LNCAP (cell line): ENCODE measurements around the gene NPR3.

ENCODE experiments used
- TF ChIP-seq, protein P1 (sequence below): fragments of 450-650 bp; IDR thresholded peaks from 2 replicates; pipeline ENCODE4 v1.5.1; 2017; ENCODE audit warnings: mild to moderate bottlenecking

Gene NPR3

GRCh38 chr5:32778403-32778802 is 67.3 kb downstream of the NPR3 start:
- TF ChIP-seq, protein P1, sequence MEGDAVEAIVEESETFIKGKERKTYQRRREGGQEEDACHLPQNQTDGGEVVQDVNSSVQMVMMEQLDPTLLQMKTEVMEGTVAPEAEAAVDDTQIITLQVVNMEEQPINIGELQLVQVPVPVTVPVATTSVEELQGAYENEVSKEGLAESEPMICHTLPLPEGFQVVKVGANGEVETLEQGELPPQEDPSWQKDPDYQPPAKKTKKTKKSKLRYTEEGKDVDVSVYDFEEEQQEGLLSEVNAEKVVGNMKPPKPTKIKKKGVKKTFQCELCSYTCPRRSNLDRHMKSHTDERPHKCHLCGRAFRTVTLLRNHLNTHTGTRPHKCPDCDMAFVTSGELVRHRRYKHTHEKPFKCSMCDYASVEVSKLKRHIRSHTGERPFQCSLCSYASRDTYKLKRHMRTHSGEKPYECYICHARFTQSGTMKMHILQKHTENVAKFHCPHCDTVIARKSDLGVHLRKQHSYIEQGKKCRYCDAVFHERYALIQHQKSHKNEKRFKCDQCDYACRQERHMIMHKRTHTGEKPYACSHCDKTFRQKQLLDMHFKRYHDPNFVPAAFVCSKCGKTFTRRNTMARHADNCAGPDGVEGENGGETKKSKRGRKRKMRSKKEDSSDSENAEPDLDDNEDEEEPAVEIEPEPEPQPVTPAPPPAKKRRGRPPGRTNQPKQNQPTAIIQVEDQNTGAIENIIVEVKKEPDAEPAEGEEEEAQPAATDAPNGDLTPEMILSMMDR = no peak

- TF ChIP-seq, protein P1 = no peak
Observed at GRCh38 chr5:32779754-32780415, 68.8 kb downstream of the NPR3 start.

DNA sequence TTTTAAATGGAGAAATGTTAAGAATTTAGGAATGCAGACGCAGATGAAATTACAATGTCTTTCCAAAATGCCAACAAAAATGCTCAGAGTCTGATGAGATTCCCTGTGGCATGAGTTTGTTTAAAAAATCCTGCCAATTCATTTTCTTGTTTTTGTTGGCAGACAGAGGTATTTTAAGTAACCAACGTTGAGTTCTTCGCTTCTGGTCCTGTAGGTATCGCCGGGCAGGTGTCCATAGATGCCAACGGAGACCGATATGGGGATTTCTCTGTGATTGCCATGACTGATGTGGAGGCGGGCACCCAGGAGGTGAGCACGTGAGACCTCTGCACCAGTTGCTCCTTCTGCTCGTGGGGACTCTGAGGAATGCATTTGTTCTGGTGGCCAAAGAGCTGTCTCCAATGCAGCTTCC is 69.4 kb downstream of the NPR3 start:
- TF ChIP-seq, protein P1 = no peak

DNA sequence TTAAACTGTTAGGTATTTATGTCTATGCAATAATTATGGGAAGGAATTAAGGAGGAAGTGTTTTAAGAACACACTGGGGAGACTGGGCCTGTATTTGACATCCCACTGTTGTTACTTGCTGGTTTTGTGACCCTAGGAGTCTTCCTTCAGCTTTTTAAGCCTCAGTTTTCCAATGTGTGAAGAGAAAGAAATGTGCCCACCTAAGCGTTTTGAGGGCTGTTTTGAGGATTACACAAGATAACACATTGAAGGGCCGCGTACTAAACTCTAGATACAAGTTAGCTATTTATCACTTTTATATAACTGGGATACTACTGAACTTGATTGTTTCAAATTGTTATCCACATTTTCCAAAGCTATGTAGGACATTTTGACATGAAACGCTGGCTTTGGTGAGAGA is 72.5 kb downstream of the NPR3 start:
- TF ChIP-seq, protein P1 = no peak

DNA sequence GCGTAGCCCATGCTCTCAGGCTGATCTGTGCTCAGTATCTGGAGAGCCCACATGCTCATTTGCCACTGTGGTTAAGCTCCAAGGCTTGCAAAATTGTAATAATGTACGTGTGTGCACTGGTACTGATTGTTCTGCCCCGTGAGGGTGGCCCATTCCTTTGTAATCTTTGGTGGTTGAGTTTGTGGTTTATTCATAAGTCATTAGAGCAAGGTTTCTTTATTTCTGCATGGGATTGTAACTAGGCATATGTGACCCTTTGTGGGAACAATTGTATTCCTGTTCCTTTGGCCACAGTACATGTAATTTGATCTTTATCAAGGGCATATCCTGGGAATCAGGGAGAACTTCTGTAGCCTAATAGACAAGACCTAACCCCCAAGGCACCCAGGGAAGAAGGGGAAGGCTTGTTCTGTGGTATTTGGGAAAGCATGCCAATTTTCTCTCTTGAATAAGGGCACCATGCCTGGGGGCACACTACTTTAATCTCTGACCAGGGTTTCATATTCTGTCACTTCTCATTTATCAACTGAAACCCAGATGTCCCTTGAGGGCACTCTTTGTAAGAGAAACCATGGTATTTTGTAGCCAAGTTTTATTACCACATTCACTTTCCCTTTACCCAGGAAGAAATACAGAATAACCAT is 74.6 kb downstream of the NPR3 start:
- TF ChIP-seq, protein P1 = no peak

DNA sequence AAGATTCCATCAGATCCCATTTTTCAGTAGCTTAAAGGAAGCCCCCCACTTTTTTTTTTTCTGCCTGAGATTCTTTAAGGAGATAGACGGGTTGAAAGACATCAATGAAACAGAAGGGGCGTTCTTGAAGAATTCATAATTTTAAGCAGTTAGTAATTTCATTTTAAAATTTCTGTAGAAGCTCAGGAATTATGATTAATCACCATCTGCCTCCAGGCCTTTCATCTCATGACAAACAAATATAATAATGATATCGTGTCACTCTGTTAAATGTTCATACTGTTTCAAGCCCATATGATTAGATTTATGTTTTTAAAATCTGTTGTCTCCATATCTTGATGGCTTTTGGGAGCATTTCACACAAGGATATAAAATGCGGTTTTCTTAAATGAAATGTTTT is 75.2 kb downstream of the NPR3 start:
- TF ChIP-seq, protein P1 = no peak

GRCh38 chr5:32790411-32790951 is 79.4 kb downstream of the NPR3 start:
- TF ChIP-seq, protein P1 = no peak
